ENCODE results near the gene LMTK2. TPM values are rescaled to one million over a fixed set of nuclear protein-coding genes. Genes with fewer than 3 reads are reported as not detected.

The LMTK2 gene
- polyA plus RNA-seq, 4 donors: 3.8 to 18.5 (median 7.6) TPM

DNA sequence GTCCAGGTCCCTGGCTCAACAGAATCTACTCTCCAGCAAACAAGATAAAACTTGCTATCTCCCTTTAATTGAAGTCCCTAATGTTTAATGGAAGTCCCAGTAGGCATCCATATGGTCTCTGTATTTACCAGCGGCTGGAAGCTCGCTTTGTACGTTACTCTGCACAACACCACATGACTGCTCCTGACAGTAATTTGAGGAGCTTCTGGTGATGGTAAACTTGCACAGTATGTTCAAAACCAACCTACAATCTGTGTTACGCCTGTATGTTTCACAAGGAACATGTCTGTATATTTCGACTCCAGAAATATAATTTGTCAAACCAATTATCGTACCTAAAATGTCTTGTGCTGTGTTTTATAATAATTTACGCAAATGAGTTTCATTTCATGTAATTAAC is 149.8 kb downstream of the LMTK2 start:
- no peaks in the 10 kb centered on the region for H3K27me3 ChIP-seq (ENCODE audit: control insufficient read depth in 3 of 3, insufficient read depth in 3 of 3, low read length in 3 of 3)
- H3K4me3 ChIP-seq (ENCODE audit: low read depth in 1 of 3, low read length in 3 of 3): no peak overlapping the region
- FAIRE-seq (no peak), DNase-seq (no peak)
- H3K4me1 ChIP-seq (ENCODE audit: control insufficient read depth in 3 of 3, insufficient read depth in 2 of 3, low read depth in 1 of 3, low read length in 2 of 3): peaks cover 0 to 9% (median 0%) of the 10 kb centered on the region in 3 donors
- H3K27ac ChIP-seq (ENCODE audit: low read depth in 1 of 3, low read length in 2 of 3): no peak overlapping the region
- H3K9me3 ChIP-seq (ENCODE audit: control insufficient read depth in 2 of 2, insufficient read depth in 1 of 2, low read depth in 1 of 2, low read length in 1 of 2): no peaks in the 10 kb centered on the region
- 92 to 96% (median 93%) methylated on average over 7 of the region's 7 CpGs for WGBS, 3 donors
- peaks cover 4 to 17% (median 7%) of the 10 kb centered on the region in 3 donors for H3K36me3 ChIP-seq (ENCODE audit: control insufficient read depth in 3 of 3, insufficient read depth in 2 of 3, low read depth in 1 of 3, low read length in 3 of 3)

GRCh38 chr7:98257701-98258100 is 151.0 kb downstream of the LMTK2 start:
- H3K9me3 ChIP-seq (ENCODE audit: control insufficient read depth in 2 of 2, insufficient read depth in 1 of 2, low read depth in 1 of 2, low read length in 1 of 2): no peaks in the 10 kb centered on the region
- DNase-seq (no peak), FAIRE-seq (no peak)
- WGBS, 3 donors: 92 to 95% (median 94%) methylated on average over 6 of the region's 6 CpGs
- no peaks in the 10 kb centered on the region for H3K27me3 ChIP-seq (ENCODE audit: control insufficient read depth in 3 of 3, insufficient read depth in 3 of 3, low read length in 3 of 3)
- no peak overlapping the region for H3K27ac ChIP-seq (ENCODE audit: low read depth in 1 of 3, low read length in 2 of 3)
- no peak overlapping the region for H3K4me3 ChIP-seq (ENCODE audit: low read depth in 1 of 3, low read length in 3 of 3)
- H3K36me3 ChIP-seq (ENCODE audit: control insufficient read depth in 3 of 3, insufficient read depth in 2 of 3, low read depth in 1 of 3, low read length in 3 of 3): peaks cover 4 to 21% (median 7%) of the 10 kb centered on the region in 3 donors
- peaks cover 0 to 8% (median 0%) of the 10 kb centered on the region in 3 donors for H3K4me1 ChIP-seq (ENCODE audit: control insufficient read depth in 3 of 3, insufficient read depth in 2 of 3, low read depth in 1 of 3, low read length in 2 of 3)

Other genes starting within 250 kb of the LMTK2 start
- 10 to 100 TPM in 3 of 4 donors, 1 to 10 TPM in 1; 9.8 to 76.9 (median 17.3) TPM for gene ASNS, start 234.5 kb upstream of the LMTK2 start, polyA plus RNA-seq
- gene OCM2, start 116.7 kb upstream of the LMTK2 start, polyA plus RNA-seq: not detected
- gene BHLHA15, start 104.6 kb downstream of the LMTK2 start, polyA plus RNA-seq: 1 to 10 TPM in 2 of 4 donors, under 1 TPM in 1, not detected in 1; 0.34 to 4.1 (median 2.6) TPM
- 10 to 100 TPM in 3 of 4 donors, 1 to 10 TPM in 1; 9.2 to 20.6 (median 12.7) TPM for gene TECPR1, start 145.4 kb downstream of the LMTK2 start, polyA plus RNA-seq
- 100 to 1,000 TPM; 186 to 384 (median 274) TPM for gene BRI3, start 174.8 kb downstream of the LMTK2 start, polyA plus RNA-seq

Data from small intestine (tissue), 7 donors.